Spleen (tissue), 11 donors: ENCODE measurements around the gene ARHGEF40. TPM values are rescaled to one million over a fixed set of nuclear protein-coding genes. Genes with fewer than 3 reads are reported as not detected.

Source experiments
- DNase-seq: peaks from one replicate; pipeline ENCODE4 v3.0.0-alpha.2; 2020
- H3K27ac ChIP-seq, 8 donors: fragments of 200-600 bp; sonication (generic) in 7 of 8; 1 replicate in 4 of 8; 2 replicates in 4 of 8; pipeline versions ENCODE4 v1.5.0 to v1.8.0; 2016 to 2021; ENCODE audit warnings: inconsistent platforms in 4 of 8, mild to moderate bottlenecking in 4 of 8, moderate library complexity in 1 of 8
- H3K27me3 ChIP-seq, 7 donors: fragments of 200-600 bp; sonication (generic) in 6 of 7; replicated peaks in 1 of 7; 1 replicate in 4 of 7; 2 replicates in 3 of 7; pipeline versions ENCODE4 v1.5.0 to v1.8.0; 2016 to 2021; ENCODE audit warnings: inconsistent platforms in 3 of 7, mild to moderate bottlenecking in 1 of 7
- H3K36me3 ChIP-seq, 6 donors: fragments of 200-600 bp; sonication (generic) in 5 of 6; 1 replicate in 4 of 6; 2 replicates in 2 of 6; pipeline versions ENCODE4 v1.5.0 to v1.8.0; 2016 to 2021; ENCODE audit warnings: inconsistent platforms in 2 of 6
- H3K4me1 ChIP-seq, 6 donors: fragments of 200-600 bp; sonication (generic) in 5 of 6; 1 replicate in 3 of 6; 2 replicates in 3 of 6; pipeline versions ENCODE4 v1.5.0 to v1.8.0; 2016 to 2021; ENCODE audit warnings: inconsistent platforms in 3 of 6
- H3K4me3 ChIP-seq, 8 donors: fragments of 200-600 bp; sonication (generic) in 7 of 8; 1 replicate in 4 of 8; 2 replicates in 4 of 8; pipeline versions ENCODE4 v1.5.0 to v1.8.0; 2016 to 2021; ENCODE audit warnings: inconsistent platforms in 4 of 8, mild to moderate bottlenecking in 4 of 8, moderate library complexity in 2 of 8
- H3K9me3 ChIP-seq, 8 donors: fragments of 200-600 bp; sonication (generic) in 7 of 8; 1 replicate in 4 of 8; 2 replicates in 4 of 8; pipeline versions ENCODE4 v1.5.0 to v1.8.0; 2016 to 2021; ENCODE audit warnings: inconsistent platforms in 4 of 8
- CTCF ChIP-seq, 11 experiments: fragments of 200-600 bp in 7 of 11; fragments of 450-650 bp in 4 of 11; sonication (generic) in 4 of 11; IDR thresholded peaks in 8 of 11; conservative IDR thresholded peaks in 3 of 11; 1 replicate in 7 of 11; 2 replicates in 4 of 11; pipeline versions ENCODE4 v1.4.0 to v1.8.0; 2016 to 2021; ENCODE audit warnings: antibody characterized with exemption in 11 of 11, inconsistent platforms in 4 of 11, mild to moderate bottlenecking in 1 of 11
- POLR2A ChIP-seq, 3 donors: fragments of 450-650 bp; IDR thresholded peaks; one replicate each; pipeline ENCODE4 v1.5.1; 2017; ENCODE audit warnings: antibody characterized with exemption in 3 of 3, mild to moderate bottlenecking in 1 of 3
- POLR2AphosphoS5 ChIP-seq, 3 donors: sonication (generic); formaldehyde crosslinking; IDR thresholded peaks; one replicate each; pipeline ENCODE4 v1.5.1; 2017; ENCODE audit warnings: antibody characterized with exemption in 3 of 3
- WGBS, 5 donors: extraction: QIAGEN DNeasy Blood & Tissue Kit in 3 of 5; methylation state at CpG; one replicate each; pipeline versions ENCODE4 v1.1.5 to v1.1.7; 2013 to 2018; 5-methylcytosine and 5-hydroxymethylcytosine counted together
- intact Hi-C: fragments of 100-400 bp; cut with DNase I; formaldehyde crosslinking; loops from one replicate; pipeline ENCODE4 v1.15.0; 2023; ENCODE audit warnings: low total_unique reads
- polyA plus RNA-seq, 3 donors: library from polyadenylated mRNA; stranded (reverse); fragments of 200-250 nt; gene quantifications; one replicate each; pipeline ENCODE4 v1.2.1, GENCODE V29; 2013
- total RNA-seq, 7 donors: library from RNA; depleted of rRNA in 3 of 7; stranded (reverse); fragments of >200 nt in 3 of 7; fragmentation: NEBNext Ultra II Directional in 4 of 7; extraction: Animal tissue kit (Norgen Biotek cat#: 25700) in 4 of 7; gene quantifications; one replicate each; pipeline versions ENCODE4 v1.1.0 to v1.2.1, GENCODE V29; 2016 to 2021
- donor health status: healthy with polysubstance abuse.
- donor health status: DM: no; HTN: no; CAD: no; lungs with moderate emphysema.
- donor health status: DM: no; HTN: no; CAD: no.
- donor health status: Bipolar disorder and iron deficiency.
- donor health status: healthy.
- donor health status: DM: no; HTN: no; CAD: no.
- donor health status: DM: yes; HTN: yes; CAD: no.

The ARHGEF40 gene
- total and polyA plus RNA-seq, 10 donors, result 9.8 to 151 (median 92.5) TPM

GRCh38 chr14:21049271-21049673 lies 20.8 kb upstream of the ARHGEF40 start:
- Histone ChIP-seq H3K9me3 (no peaks in the 10 kb centered on the region), H3K4me1 (peaks cover 0 to 38% (median 12%) of the 10 kb centered on the region in 6 donors), H3K4me3 (no peak overlapping the region), H3K36me3 (no peaks in the 10 kb centered on the region), H3K27me3 (peaks cover 0 to 6% (median 0%) of the 10 kb centered on the region in 7 donors), H3K27ac (peak overlapping the region in 2 of 8 donors; percentile 16 to 45)
- TF ChIP-seq CTCF (IDR thresholded peaks at IDR 0.05 in 8 of 11, conservative IDR thresholded peaks at IDR 0.05 in 3 of 11), result no peak
- no peak for TF ChIP-seq POLR2A (IDR thresholded peaks at IDR 0.05)
- no peak for TF ChIP-seq POLR2AphosphoS5 (IDR thresholded peaks at IDR 0.05)
- DNase-seq, result no peak
- intact Hi-C loops, result no loop called here
- 65 to 85% (median 74%) methylated on average over 3 of the region's 3 CpGs for WGBS, 5 donors

- no peak overlapping the region for H3K4me3 ChIP-seq
- TF ChIP-seq POLR2A (IDR thresholded peaks at IDR 0.05), result no peak
- TF ChIP-seq POLR2AphosphoS5 (IDR thresholded peaks at IDR 0.05), result no peak
- no peak for TF ChIP-seq CTCF (IDR thresholded peaks at IDR 0.05 in 8 of 11, conservative IDR thresholded peaks at IDR 0.05 in 3 of 11)
- H3K27me3 ChIP-seq, result peaks cover 0 to 6% (median 0%) of the 10 kb centered on the region in 7 donors
- peaks cover 0 to 34% (median 13%) of the 10 kb centered on the region in 6 donors for H3K4me1 ChIP-seq
- WGBS, 5 donors, result 38 to 59% (median 53%) methylated on average over 3 of the region's 3 CpGs
- DNase-seq, result no peak
- intact Hi-C loops, result no loop called here
- no peak overlapping the region for H3K27ac ChIP-seq
- H3K9me3 ChIP-seq, result no peaks in the 10 kb centered on the region
- H3K36me3 ChIP-seq, result no peaks in the 10 kb centered on the region
Measured at GRCh38 chr14:21050597-21050996, 19.5 kb upstream of the ARHGEF40 start.

GRCh38 chr14:21053184-21054122 lies 16.7 kb upstream of the ARHGEF40 start:
- Histone ChIP-seq H3K27ac (peak overlapping the region in 5 of 8 donors; percentile 35 to 67 (median 42)), H3K9me3 (no peaks in the 10 kb centered on the region), H3K4me3 (no peak overlapping the region), H3K27me3 (peaks cover 0 to 6% (median 0%) of the 10 kb centered on the region in 7 donors), H3K4me1 (peaks cover 0 to 48% (median 22%) of the 10 kb centered on the region in 6 donors), H3K36me3 (no peaks in the 10 kb centered on the region)
- TF ChIP-seq POLR2A (IDR thresholded peaks at IDR 0.05) (no peak), POLR2AphosphoS5 (IDR thresholded peaks at IDR 0.05) (no peak), CTCF (IDR thresholded peaks at IDR 0.05 in 8 of 11, conservative IDR thresholded peaks at IDR 0.05 in 3 of 11) (no peak)
- no peak for DNase-seq
- intact Hi-C loops, result no loop called here
- 81 to 90% (median 87%) methylated on average over 20 of the region's 20 CpGs for WGBS, 5 donors

GRCh38 chr14:21054123-21054767 lies 15.9 kb upstream of the ARHGEF40 start:
- H3K4me1 ChIP-seq, result peaks cover 0 to 46% (median 22%) of the 10 kb centered on the region in 6 donors
- H3K27ac ChIP-seq, result peak overlapping the region in 6 of 8 donors; percentile 33 to 67 (median 42)
- H3K9me3 ChIP-seq, result no peaks in the 10 kb centered on the region
- no peak for DNase-seq
- H3K36me3 ChIP-seq, result no peaks in the 10 kb centered on the region
- WGBS, 5 donors, result 50 to 78% (median 69%) methylated on average over 3 of the region's 3 CpGs
- intact Hi-C loops, result no loop called here
- TF ChIP-seq CTCF (IDR thresholded peaks at IDR 0.05 in 8 of 11, conservative IDR thresholded peaks at IDR 0.05 in 3 of 11) (no peak), POLR2A (IDR thresholded peaks at IDR 0.05) (no peak)
- peaks cover 0 to 6% (median 0%) of the 10 kb centered on the region in 7 donors for H3K27me3 ChIP-seq
- no peak overlapping the region for H3K4me3 ChIP-seq
